Activated CD4-positive, alpha-beta memory T cell treated with anti-CD3 and anti-CD28 coated beads for 36 hours (primary cell): ENCODE results near the gene LRPPRC. TPM values are rescaled to one million over a fixed set of nuclear protein-coding genes. Genes with fewer than 3 reads are reported as not detected.

ENCODE experiments used
- CTCF ChIA-PET: fragments of 350-600 bp; sonication (Branson Sonifier 250); formaldehyde crosslinking; loops from one replicate; lab custom pipeline; 2021; ENCODE audit warnings: antibody characterized with exemption, inconsistent platforms; lab: Charles Lee
- POLR2A ChIA-PET: fragments of 350-600 bp; sonication (Branson Sonifier 250); formaldehyde crosslinking; loops from one replicate; lab custom pipeline; 2021; ENCODE audit warnings: antibody characterized with exemption; lab: Charles Lee
- DNase-seq: peaks from one replicate; pipeline ENCODE4 v3.0.0-alpha.2; 2020
- H3K27ac Mint-ChIP-seq: one replicate; pipeline ENCODE4 v1.8.0; 2021; ENCODE audit warnings: mixed read lengths
- H3K27me3 Mint-ChIP-seq: one replicate; pipeline ENCODE4 v1.8.0; 2021; ENCODE audit warnings: mixed read lengths
- H3K36me3 Mint-ChIP-seq: one replicate; pipeline ENCODE4 v1.8.0; 2021; ENCODE audit warnings: mixed read lengths
- H3K4me1 Mint-ChIP-seq: one replicate; pipeline ENCODE4 v1.8.0; 2021; ENCODE audit warnings: low read depth, mixed read lengths
- H3K4me3 Mint-ChIP-seq: one replicate; pipeline ENCODE4 v1.8.0; 2021; ENCODE audit warnings: mild to moderate bottlenecking, mixed read lengths
- H3K9me3 Mint-ChIP-seq: one replicate; pipeline ENCODE4 v1.8.0; 2021; ENCODE audit warnings: mixed read lengths
- intact Hi-C: fragments of 100-400 bp; cut with micrococcal nuclease; formaldehyde crosslinking; loops from one replicate; pipeline ENCODE4 v1.15.1; 2023
- total RNA-seq, 2 experiments: library from RNA; stranded (reverse); gene quantifications; one replicate each; pipeline ENCODE4 v1.2.3, GENCODE V29; 2021

The LRPPRC gene
- total RNA-seq, 2 experiments from 2014 or later = 141 to 144 TPM

GRCh38 chr2:43879261-43879660 lies 116.5 kb downstream of the LRPPRC start:
- ChIA-PET POLR2A (no interaction called here), CTCF (no interaction called here)
- Mint-ChIP-seq H3K4me1 (peaks cover 3% of the 10 kb centered on the region), H3K9me3 (no peaks in the 10 kb centered on the region), H3K36me3 (no peaks in the 10 kb centered on the region), H3K27me3 (peaks cover 6% of the 10 kb centered on the region), H3K4me3 (no peak overlapping the region), H3K27ac (no peak overlapping the region)
- intact Hi-C loops = loop anchor here (5.0 kb wide), 2 partner anchors 53 to 163 kb away; no protein-coding TSS in a partner anchor
- no peak for DNase-seq

GRCh38 chr2:43877782-43878464 lies 117.9 kb downstream of the LRPPRC start:
- H3K4me1 Mint-ChIP-seq = peaks cover 3% of the 10 kb centered on the region
- ChIA-PET CTCF (interaction anchor here (0.6 to 1.5 kb wide), 24 partner anchors 8 to 281 kb away, joined by 3 to 12 read pairs (median 4); no protein-coding TSS in a partner anchor), POLR2A (no interaction called here)
- no peaks in the 10 kb centered on the region for H3K9me3 Mint-ChIP-seq
- H3K27me3 Mint-ChIP-seq = peaks cover 7% of the 10 kb centered on the region
- H3K4me3 Mint-ChIP-seq = no peak overlapping the region
- no peak overlapping the region for H3K27ac Mint-ChIP-seq
- intact Hi-C loops = loop anchor here (5.0 kb wide), 2 partner anchors 54 to 164 kb away; no protein-coding TSS in a partner anchor
- no peaks in the 10 kb centered on the region for H3K36me3 Mint-ChIP-seq
- peak; percentile 83 for DNase-seq

- intact Hi-C loops = loop anchor here (5.0 kb wide), 2 partner anchors 57 to 167 kb away; no protein-coding TSS in a partner anchor
- H3K4me1 Mint-ChIP-seq = peaks cover 3% of the 10 kb centered on the region
- CTCF ChIA-PET = interaction anchor here (0.6 to 0.9 kb wide), 2 partner anchors 111 to 369 kb away, joined by 3 to 5 read pairs; no protein-coding TSS in a partner anchor
- POLR2A ChIA-PET = no interaction called here
- no peak overlapping the region for H3K4me3 Mint-ChIP-seq
- no peak overlapping the region for H3K27ac Mint-ChIP-seq
- H3K36me3 Mint-ChIP-seq = no peaks in the 10 kb centered on the region
- no peak for DNase-seq
- no peaks in the 10 kb centered on the region for H3K9me3 Mint-ChIP-seq
- peaks cover 11% of the 10 kb centered on the region for H3K27me3 Mint-ChIP-seq
These were observed 120.9 kb downstream of the LRPPRC start for GRCh38 chr2:43874776-43875451.

GRCh38 chr2:43872151-43872550 lies 123.6 kb downstream of the LRPPRC start:
- POLR2A ChIA-PET = no interaction called here
- CTCF ChIA-PET = no interaction called here
- Mint-ChIP-seq H3K27ac (no peak overlapping the region), H3K9me3 (no peaks in the 10 kb centered on the region), H3K4me3 (no peak overlapping the region), H3K27me3 (peaks cover 30% of the 10 kb centered on the region), H3K36me3 (no peaks in the 10 kb centered on the region), H3K4me1 (no peaks in the 10 kb centered on the region)
- intact Hi-C loops = no loop called here
- no peak for DNase-seq

GRCh38 chr2:43855292-43855691 lies 140.5 kb downstream of the LRPPRC start:
- Mint-ChIP-seq H3K9me3 (no peaks in the 10 kb centered on the region), H3K27ac (no peak overlapping the region), H3K4me3 (no peak overlapping the region), H3K4me1 (no peaks in the 10 kb centered on the region), H3K36me3 (no peaks in the 10 kb centered on the region), H3K27me3 (peaks cover 27% of the 10 kb centered on the region)
- intact Hi-C loops = no loop called here
- POLR2A ChIA-PET = no interaction called here
- CTCF ChIA-PET = no interaction called here
- DNase-seq = no peak

GRCh38 chr2:43854671-43855070 lies 141.1 kb downstream of the LRPPRC start:
- POLR2A ChIA-PET = no interaction called here

GRCh38 chr2:43853141-43854081 lies 142.4 kb downstream of the LRPPRC start:
- Mint-ChIP-seq H3K4me3 (no peak overlapping the region), H3K27me3 (peaks cover 24% of the 10 kb centered on the region), H3K4me1 (no peaks in the 10 kb centered on the region), H3K36me3 (no peaks in the 10 kb centered on the region), H3K9me3 (no peaks in the 10 kb centered on the region), H3K27ac (no peak overlapping the region)
- intact Hi-C loops = no loop called here
- POLR2A ChIA-PET = no interaction called here
- no peak for DNase-seq
- CTCF ChIA-PET = no interaction called here

More at GRCh38 chr2:43854671-43855070, 141.1 kb downstream of the LRPPRC start:
- no peak for DNase-seq
- Mint-ChIP-seq H3K36me3 (no peaks in the 10 kb centered on the region), H3K27me3 (peaks cover 24% of the 10 kb centered on the region), H3K27ac (no peak overlapping the region), H3K9me3 (no peaks in the 10 kb centered on the region), H3K4me1 (no peaks in the 10 kb centered on the region), H3K4me3 (no peak overlapping the region)
- CTCF ChIA-PET = interaction anchor here (0.9 kb wide), 1 partner anchor 23 kb away, joined by 3 read pairs; no protein-coding TSS in a partner anchor
- intact Hi-C loops = no loop called here

GRCh38 chr2:43852196-43852730 lies 143.5 kb downstream of the LRPPRC start:
- Mint-ChIP-seq H3K9me3 (no peaks in the 10 kb centered on the region), H3K4me3 (no peak overlapping the region), H3K36me3 (no peaks in the 10 kb centered on the region), H3K27ac (no peak overlapping the region), H3K27me3 (peaks cover 17% of the 10 kb centered on the region), H3K4me1 (no peaks in the 10 kb centered on the region)
- intact Hi-C loops = no loop called here
- POLR2A ChIA-PET = no interaction called here
- CTCF ChIA-PET = no interaction called here
- DNase-seq = no peak

GRCh38 chr2:43851011-43851980 lies 144.5 kb downstream of the LRPPRC start:
- POLR2A ChIA-PET = no interaction called here
- CTCF ChIA-PET = no interaction called here
- intact Hi-C loops = no loop called here
- no peak for DNase-seq
- H3K27me3 Mint-ChIP-seq = peaks cover 15% of the 10 kb centered on the region
- no peaks in the 10 kb centered on the region for H3K4me1 Mint-ChIP-seq
- H3K4me3 Mint-ChIP-seq = no peak overlapping the region
- no peaks in the 10 kb centered on the region for H3K9me3 Mint-ChIP-seq
- no peaks in the 10 kb centered on the region for H3K36me3 Mint-ChIP-seq
- H3K27ac Mint-ChIP-seq = no peak overlapping the region

- Mint-ChIP-seq H3K36me3 (no peaks in the 10 kb centered on the region), H3K9me3 (no peaks in the 10 kb centered on the region), H3K4me1 (no peaks in the 10 kb centered on the region), H3K4me3 (no peak overlapping the region), H3K27me3 (peaks cover 6% of the 10 kb centered on the region), H3K27ac (no peak overlapping the region)
- POLR2A ChIA-PET = no interaction called here
- intact Hi-C loops = no loop called here
- CTCF ChIA-PET = no interaction called here
- no peak for DNase-seq
These were observed 147.6 kb downstream of the LRPPRC start for GRCh38 chr2:43848214-43848613.
